ENCODE measurements around the gene KCTD15.

KCTD15 gene

GRCh38 chr19:33781996-33782395 is 14.7 kb upstream of the KCTD15 start:
- TF ChIP-seq CTCF (IDR thresholded peaks at IDR 0.05; ENCODE audit: borderline replicate concordance, insufficient read depth, low read depth, low read length): no peak
- H3K4me3 ChIP-seq (ENCODE audit: low read depth, low read length): no peak overlapping the region

- no peak overlapping the region for H3K4me3 ChIP-seq (ENCODE audit: low read depth, low read length)
- no peak for TF ChIP-seq CTCF (IDR thresholded peaks at IDR 0.05; ENCODE audit: borderline replicate concordance, insufficient read depth, low read depth, low read length)
Measured at GRCh38 chr19:33784432-33784831, 12.2 kb upstream of the KCTD15 start.

DNA sequence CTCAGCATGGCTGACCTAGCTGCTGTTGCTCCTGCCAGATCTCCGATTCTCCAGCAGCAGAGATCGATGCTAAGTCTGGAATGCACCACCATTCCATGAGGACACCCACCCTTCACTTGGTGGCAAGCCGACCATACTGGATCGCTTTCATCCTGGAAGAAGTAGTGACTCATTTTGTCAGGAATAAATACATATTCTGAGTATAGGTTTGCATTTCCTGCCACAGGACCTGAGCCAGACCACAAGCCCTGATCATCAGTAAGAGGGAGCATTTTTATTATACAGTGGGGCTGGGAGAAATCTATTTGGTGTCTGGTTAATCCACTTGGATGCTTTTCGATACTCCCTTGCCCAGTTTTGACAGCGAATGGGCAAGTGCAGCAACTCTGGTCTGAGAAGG is 10.9 kb upstream of the KCTD15 start:
- no peak overlapping the region for H3K4me3 ChIP-seq (ENCODE audit: low read depth, low read length)
- no peak for TF ChIP-seq CTCF (IDR thresholded peaks at IDR 0.05; ENCODE audit: borderline replicate concordance, insufficient read depth, low read depth, low read length)

GRCh38 chr19:33788676-33789075 is 8.0 kb upstream of the KCTD15 start:
- no peak for TF ChIP-seq CTCF (IDR thresholded peaks at IDR 0.05; ENCODE audit: borderline replicate concordance, insufficient read depth, low read depth, low read length)
- H3K4me3 ChIP-seq (ENCODE audit: low read depth, low read length): no peak overlapping the region

GRCh38 chr19:33789344-33789743 is 7.3 kb upstream of the KCTD15 start:
- no peak for TF ChIP-seq CTCF (IDR thresholded peaks at IDR 0.05; ENCODE audit: borderline replicate concordance, insufficient read depth, low read depth, low read length)
- no peak overlapping the region for H3K4me3 ChIP-seq (ENCODE audit: low read depth, low read length)

DNA sequence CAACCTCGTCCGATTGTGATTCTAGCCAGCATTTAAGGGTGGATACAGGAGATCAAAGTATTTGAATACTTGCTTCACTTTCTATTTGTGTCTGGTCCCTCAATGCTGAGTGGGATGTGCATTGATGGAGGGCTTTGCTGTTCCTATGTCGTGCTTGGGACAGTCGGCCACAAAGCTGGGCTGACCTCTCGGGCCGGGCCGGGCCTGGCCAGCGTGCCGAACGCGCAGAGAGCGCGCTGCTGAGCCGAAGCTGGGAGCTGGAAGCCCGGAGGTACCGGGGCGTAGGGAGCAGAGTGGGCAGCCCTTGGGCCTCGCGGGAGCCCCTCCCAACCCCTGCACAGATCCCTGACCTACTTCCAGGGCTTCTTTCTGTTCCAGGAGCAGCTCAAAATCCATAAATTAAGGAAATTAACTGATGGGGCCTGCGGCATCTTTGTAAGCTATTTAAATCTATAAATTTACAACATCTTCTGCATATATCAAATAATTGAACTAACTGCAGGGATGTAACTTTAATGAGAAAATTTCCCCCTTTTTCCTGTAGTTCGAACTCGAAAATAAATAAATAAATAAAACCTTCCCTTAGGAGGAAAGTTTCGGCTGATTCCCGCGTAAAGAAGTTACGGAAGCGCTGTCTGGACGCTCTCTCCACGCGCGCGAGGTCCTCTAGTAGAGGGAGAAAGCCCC is 1.8 kb upstream of the KCTD15 start:
- H3K4me3 ChIP-seq (ENCODE audit: low read depth, low read length): no peak overlapping the region
- no peak for TF ChIP-seq CTCF (IDR thresholded peaks at IDR 0.05; ENCODE audit: borderline replicate concordance, insufficient read depth, low read depth, low read length)

- peak; percentile 72; the same call in 1 of the 2 replicates for TF ChIP-seq CTCF (IDR thresholded peaks at IDR 0.05; ENCODE audit: borderline replicate concordance, insufficient read depth, low read depth, low read length)
- H3K4me3 ChIP-seq (ENCODE audit: low read depth, low read length): no peak overlapping the region
Measured at GRCh38 chr19:33795370-33796163, 1.1 kb upstream of the KCTD15 start.

All from GM12875 (cell line).